ENCODE data around the gene BCL11B.
"Not testable (repeated sequence)": the region's sequence is repeated elsewhere in the genome, so short reads cannot be mapped to it uniquely, and the experiment has no call there.

BCL11B gene

GRCh38 chr14:99236386-99237138, 35.4 kb downstream of the BCL11B start:
- no peak for DNase-seq

GRCh38 chr14:99235582-99236320, 36.2 kb downstream of the BCL11B start:
- no peak for DNase-seq

GRCh38 chr14:99234961-99235571, 36.9 kb downstream of the BCL11B start:
- DNase-seq: no peak

GRCh38 chr14:99234355-99234754, 37.6 kb downstream of the BCL11B start:
- no peak for DNase-seq

GRCh38 chr14:99233222-99234035, 38.6 kb downstream of the BCL11B start:
- DNase-seq: no peak

GRCh38 chr14:99232714-99233214, 39.2 kb downstream of the BCL11B start:
- DNase-seq: no peak

- DNase-seq: no peak
Measured at GRCh38 chr14:99231850-99232713, 39.9 kb downstream of the BCL11B start.

- DNase-seq: no peak
Measured at GRCh38 chr14:99231161-99231849, 40.7 kb downstream of the BCL11B start.

GRCh38 chr14:99230208-99231151, 41.5 kb downstream of the BCL11B start:
- no peak for DNase-seq

GRCh38 chr14:99229654-99230207, 42.3 kb downstream of the BCL11B start:
- DNase-seq: no peak

GRCh38 chr14:99228760-99229159, 43.2 kb downstream of the BCL11B start:
- DNase-seq: not testable (repeated sequence)

- no peak for DNase-seq
Measured at GRCh38 chr14:99226687-99227086, 45.3 kb downstream of the BCL11B start.

GRCh38 chr14:99225436-99226203, 46.4 kb downstream of the BCL11B start:
- DNase-seq: no peak

GRCh38 chr14:99224948-99225347, 47.0 kb downstream of the BCL11B start:
- no peak for DNase-seq

GRCh38 chr14:99224116-99224910, 47.7 kb downstream of the BCL11B start:
- DNase-seq: no peak

- DNase-seq: no peak
Measured at GRCh38 chr14:99221445-99221844, 50.6 kb downstream of the BCL11B start.

- DNase-seq: peak; percentile 63
Measured at GRCh38 chr14:99217066-99217955, 54.7 kb downstream of the BCL11B start.
